Psoas muscle (tissue), 8 donors: ENCODE data around the gene PSMF1. TPM values are rescaled to one million over a fixed set of nuclear protein-coding genes. Genes with fewer than 3 reads are reported as not detected.

Source experiments
- ATAC-seq, 4 donors: fragments of 200-7000 bp; cut with Tn5 transposase; one replicate each; pipeline ENCODE4 v1.9.1; 2020; ENCODE audit warnings: moderate library complexity in 3 of 4, mild to moderate bottlenecking in 2 of 4
- DNase-seq, 2 donors: peaks; one replicate each; pipeline ENCODE4 v3.0.0-alpha.2; 2020
- H3K27ac ChIP-seq: fragments of 200-600 bp; one replicate; pipeline ENCODE4 v1.8.0; 2022
- H3K27me3 ChIP-seq, 3 donors: fragments of 200-600 bp in 1 of 3; one replicate each; pipeline versions ENCODE4 v1.6.1 to v1.8.0; 2013 to 2022; ENCODE audit warnings: low read length in 2 of 3, mild to moderate bottlenecking in 2 of 3, moderate library complexity in 1 of 3; ENCODE audit not compliant: insufficient read depth in 3 of 3
- H3K36me3 ChIP-seq, 2 donors: fragments of 200-600 bp in 1 of 2; one replicate each; pipeline versions ENCODE4 v1.6.1 to v1.8.0; 2013 to 2022; ENCODE audit warnings: low read depth in 1 of 2, mild to moderate bottlenecking in 1 of 2, moderate library complexity in 1 of 2; ENCODE audit not compliant: insufficient read depth in 1 of 2
- H3K4me1 ChIP-seq: fragments of 200-600 bp; one replicate; pipeline ENCODE4 v1.8.0; 2022
- H3K4me3 ChIP-seq: fragments of 200-600 bp; one replicate; pipeline ENCODE4 v1.8.0; 2022; ENCODE audit warnings: mild to moderate bottlenecking
- H3K9me3 ChIP-seq: fragments of 200-600 bp; one replicate; pipeline ENCODE4 v1.8.0; 2022
- WGBS, 3 donors: extraction: QIAGEN DNeasy Blood & Tissue Kit; methylation state at CpG; one replicate each; pipeline versions ENCODE4 v1.1.6 to v1.1.7; 2013; 5-methylcytosine and 5-hydroxymethylcytosine counted together
- intact Hi-C, 2 donors: fragments of 100-400 bp; cut with DNase I; formaldehyde crosslinking; loops; one replicate each; pipeline versions ENCODE4 v1.11.0 to v1.14.2; 2022
- polyA plus RNA-seq, 3 donors: library from polyadenylated mRNA; stranded (reverse); fragments of 200-250 nt; gene quantifications; one replicate each; pipeline ENCODE4 v1.2.3, GENCODE V29; 2013
- total RNA-seq, 4 donors: library from RNA; stranded (reverse); fragmentation: NEBNext Ultra II Directional in 2 of 4; extraction: Animal tissue kit (Norgen Biotek cat#: 25700) in 2 of 4; gene quantifications; one replicate each; pipeline versions ENCODE4 v1.2.1 to v1.2.4, GENCODE V29; 2021 to 2023
- TF ChIP-seq, protein P1 (sequence below): fragments of 200-600 bp; IDR thresholded peaks from one replicate; pipeline ENCODE4 v1.8.0; 2022; ENCODE audit warnings: antibody characterized with exemption
- donor health status: healthy with polysubstance abuse.
- donor health status: DM: no; HTN: no; CAD: no; lungs with moderate emphysema.
- donor health status: Bipolar disorder and iron deficiency.
- donor health status: healthy.
- donor health status: DM: yes; HTN: yes; CAD: no.
- donor health status: DM: no; HTN: no; CAD: no.
- donor health status: DM: no; HTN: no; CAD: no.
- donor health status: DM: yes; HTN: yes; CAD: no.

Gene PSMF1
- total and polyA plus RNA-seq, 7 donors: 81.0 to 159 (median 137) TPM

DNA sequence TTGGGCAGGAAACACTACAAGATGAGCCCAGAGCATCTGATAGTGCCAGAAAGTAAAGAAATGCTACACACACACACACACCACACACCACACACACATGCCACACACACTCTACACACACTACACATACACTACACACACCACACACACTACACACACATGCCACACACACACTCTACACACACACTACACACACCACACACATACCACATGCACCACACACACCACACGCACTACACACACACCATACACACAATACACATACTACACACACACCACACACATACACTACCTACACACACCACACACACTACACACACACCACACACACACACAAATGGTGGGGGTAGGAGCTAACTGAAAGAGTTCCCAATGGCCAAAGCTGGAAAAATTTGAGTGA lies 69.9 kb downstream of the PSMF1 start:
- peaks cover 0 to 20% (median 4%) of the 10 kb centered on the region in 3 donors for H3K27me3 ChIP-seq
- WGBS, 3 donors: 96 to 100% (median 100%) methylated on average over 1 of the region's 1 CpG

GRCh38 chr20:1189827-1190226 lies 71.4 kb downstream of the PSMF1 start:
- no peaks in the 10 kb centered on the region for H3K36me3 ChIP-seq
- DNase-seq: no peak
- TF ChIP-seq, protein P1, sequence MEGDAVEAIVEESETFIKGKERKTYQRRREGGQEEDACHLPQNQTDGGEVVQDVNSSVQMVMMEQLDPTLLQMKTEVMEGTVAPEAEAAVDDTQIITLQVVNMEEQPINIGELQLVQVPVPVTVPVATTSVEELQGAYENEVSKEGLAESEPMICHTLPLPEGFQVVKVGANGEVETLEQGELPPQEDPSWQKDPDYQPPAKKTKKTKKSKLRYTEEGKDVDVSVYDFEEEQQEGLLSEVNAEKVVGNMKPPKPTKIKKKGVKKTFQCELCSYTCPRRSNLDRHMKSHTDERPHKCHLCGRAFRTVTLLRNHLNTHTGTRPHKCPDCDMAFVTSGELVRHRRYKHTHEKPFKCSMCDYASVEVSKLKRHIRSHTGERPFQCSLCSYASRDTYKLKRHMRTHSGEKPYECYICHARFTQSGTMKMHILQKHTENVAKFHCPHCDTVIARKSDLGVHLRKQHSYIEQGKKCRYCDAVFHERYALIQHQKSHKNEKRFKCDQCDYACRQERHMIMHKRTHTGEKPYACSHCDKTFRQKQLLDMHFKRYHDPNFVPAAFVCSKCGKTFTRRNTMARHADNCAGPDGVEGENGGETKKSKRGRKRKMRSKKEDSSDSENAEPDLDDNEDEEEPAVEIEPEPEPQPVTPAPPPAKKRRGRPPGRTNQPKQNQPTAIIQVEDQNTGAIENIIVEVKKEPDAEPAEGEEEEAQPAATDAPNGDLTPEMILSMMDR: no peak
- H3K4me1 ChIP-seq: no peaks in the 10 kb centered on the region
- H3K4me3 ChIP-seq: no peak overlapping the region
- H3K27me3 ChIP-seq: peaks cover 0 to 6% (median 0%) of the 10 kb centered on the region in 3 donors
- no peak overlapping the region for H3K27ac ChIP-seq
- ATAC-seq: no peak
- intact Hi-C loops: loop anchor here in 1 of 2 donors (10.0 kb wide), 1 partner anchor 235 kb away; no protein-coding TSS in a partner anchor
- H3K9me3 ChIP-seq: no peaks in the 10 kb centered on the region
- WGBS, 3 donors: 43 to 63% (median 61%) methylated on average over 1 of the region's 1 CpG

More for the DNA sequence above, 69.9 kb downstream of the PSMF1 start:
- no peak overlapping the region for H3K4me3 ChIP-seq
- no peaks in the 10 kb centered on the region for H3K9me3 ChIP-seq
- no peak for DNase-seq
- ATAC-seq: no peak
- H3K4me1 ChIP-seq: no peaks in the 10 kb centered on the region
- intact Hi-C loops: loop anchor here in 1 of 2 donors (10.0 kb wide), 1 partner anchor 234 kb away; no protein-coding TSS in a partner anchor
- TF ChIP-seq, protein P1: no peak
- no peaks in the 10 kb centered on the region for H3K36me3 ChIP-seq
- no peak overlapping the region for H3K27ac ChIP-seq

- no peaks in the 10 kb centered on the region for H3K9me3 ChIP-seq
- H3K4me1 ChIP-seq: no peaks in the 10 kb centered on the region
- DNase-seq (no peak), ATAC-seq (no peak)
- no peak overlapping the region for H3K27ac ChIP-seq
- WGBS, 3 donors: 44 to 60% (median 56%) methylated on average over 3 of the region's 3 CpGs
- TF ChIP-seq, protein P1: no peak
- no peaks in the 10 kb centered on the region for H3K36me3 ChIP-seq
- H3K27me3 ChIP-seq: peaks cover 0 to 2% (median 0%) of the 10 kb centered on the region in 3 donors
- intact Hi-C loops: no loop called here
- no peak overlapping the region for H3K4me3 ChIP-seq
Measured at GRCh38 chr20:1190847-1191246, 72.4 kb downstream of the PSMF1 start.

DNA sequence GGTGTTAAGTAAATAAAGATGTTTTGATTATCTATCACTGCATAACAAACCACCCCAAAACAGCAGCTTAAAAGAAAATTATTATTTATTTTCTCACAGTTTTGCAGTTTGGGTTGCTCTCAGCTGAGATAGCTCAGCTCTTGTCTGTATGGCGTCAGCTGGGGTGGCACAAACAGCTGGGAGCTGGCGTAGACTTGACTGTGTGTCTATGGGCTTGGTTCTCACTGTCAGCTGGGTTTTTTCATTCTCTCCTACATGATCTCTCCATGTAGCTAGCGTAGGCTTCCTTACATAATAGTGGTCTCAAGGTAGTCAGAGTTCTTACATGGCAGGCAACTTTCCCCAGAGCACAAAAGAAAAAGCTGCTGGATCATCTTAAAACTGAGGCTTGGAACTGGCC lies 72.9 kb downstream of the PSMF1 start:
- WGBS, 3 donors: 53 to 69% (median 61%) methylated on average over 3 of the region's 3 CpGs
- DNase-seq (no peak), ATAC-seq (no peak)
- Histone ChIP-seq H3K27ac (no peak overlapping the region), H3K9me3 (no peaks in the 10 kb centered on the region), H3K27me3 (no peaks in the 10 kb centered on the region), H3K36me3 (no peaks in the 10 kb centered on the region), H3K4me3 (no peak overlapping the region), H3K4me1 (no peaks in the 10 kb centered on the region)
- intact Hi-C loops: no loop called here
- TF ChIP-seq, protein P1: no peak

GRCh38 chr20:1195226-1195625 lies 76.8 kb downstream of the PSMF1 start:
- DNase-seq (no peak), ATAC-seq (no peak)
- TF ChIP-seq, protein P1: no peak
- WGBS, 3 donors: 76 to 87% (median 81%) methylated on average over 1 of the region's 1 CpG
- Histone ChIP-seq H3K36me3 (no peaks in the 10 kb centered on the region), H3K9me3 (no peaks in the 10 kb centered on the region), H3K27me3 (no peaks in the 10 kb centered on the region), H3K4me1 (no peaks in the 10 kb centered on the region), H3K27ac (no peak overlapping the region), H3K4me3 (no peak overlapping the region)
- intact Hi-C loops: no loop called here
